HG03280 (cell line): ENCODE measurements around the gene GATA2.

Experiments
- ATAC-seq: cut with Tn5 transposase; IDR thresholded peaks from one replicate; pipeline ENCODE4 v1.9.1; 2021; ENCODE audit warnings: mild to moderate bottlenecking, moderate library complexity; ENCODE audit not compliant: unreplicated experiment

The GATA2 gene

GRCh38 chr3:128502712-128503111 is 9.7 kb upstream of the GATA2 start:
- no peak for ATAC-seq

GRCh38 chr3:128501431-128501830 is 8.4 kb upstream of the GATA2 start:
- ATAC-seq = no peak

DNA sequence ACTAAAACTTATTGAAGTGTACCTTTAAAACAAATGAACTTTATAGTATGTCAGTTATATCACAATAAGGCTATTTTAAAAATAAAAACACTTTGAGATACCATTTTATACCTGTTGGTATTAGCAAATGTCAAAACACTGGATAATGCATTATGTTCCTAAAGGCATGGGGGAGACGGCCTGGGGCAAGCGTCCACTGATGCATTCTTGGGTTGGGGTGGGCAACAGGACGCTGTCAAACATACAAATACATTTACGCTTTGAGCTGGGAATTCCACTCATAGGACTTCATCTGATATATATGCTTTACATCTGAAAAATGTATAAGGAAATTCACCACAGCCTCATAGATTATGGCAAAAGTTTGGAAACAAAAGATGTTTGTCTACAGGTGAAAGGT is 7.6 kb upstream of the GATA2 start:
- no peak for ATAC-seq

- ATAC-seq = no peak
These were observed 6.8 kb upstream of the GATA2 start for GRCh38 chr3:128499724-128500275.

GRCh38 chr3:128498901-128499530 is 6.0 kb upstream of the GATA2 start:
- no peak for ATAC-seq

DNA sequence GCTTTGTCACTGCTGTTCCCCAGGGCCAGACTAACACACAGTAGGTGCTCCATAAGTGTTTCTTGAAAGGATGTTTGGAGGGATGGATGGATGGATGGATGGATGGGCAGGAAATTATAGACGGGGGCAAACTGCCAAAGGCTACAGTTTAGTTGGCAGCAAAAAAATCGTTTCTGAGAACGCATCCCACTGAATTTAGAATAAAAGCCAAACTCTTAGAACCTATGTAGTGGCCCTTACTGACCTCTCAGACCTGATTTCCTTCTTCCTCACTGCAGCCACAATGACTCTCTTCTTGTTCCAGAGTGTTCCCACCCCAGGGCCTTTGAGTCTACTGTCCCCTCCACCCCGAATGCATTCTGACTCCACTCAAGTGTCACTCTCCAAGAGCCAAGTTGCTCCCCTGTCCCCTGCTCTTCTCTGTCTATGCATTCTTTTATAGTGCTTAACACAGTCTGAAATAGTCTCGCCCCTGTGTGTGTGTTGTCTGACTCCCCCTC is 5.2 kb upstream of the GATA2 start:
- no peak for ATAC-seq

GRCh38 chr3:128497305-128498126 is 4.5 kb upstream of the GATA2 start:
- no peak for ATAC-seq

GRCh38 chr3:128496602-128497304 is 3.8 kb upstream of the GATA2 start:
- ATAC-seq = no peak

- no peak for ATAC-seq
These were observed 3.1 kb upstream of the GATA2 start for GRCh38 chr3:128496019-128496601.

DNA sequence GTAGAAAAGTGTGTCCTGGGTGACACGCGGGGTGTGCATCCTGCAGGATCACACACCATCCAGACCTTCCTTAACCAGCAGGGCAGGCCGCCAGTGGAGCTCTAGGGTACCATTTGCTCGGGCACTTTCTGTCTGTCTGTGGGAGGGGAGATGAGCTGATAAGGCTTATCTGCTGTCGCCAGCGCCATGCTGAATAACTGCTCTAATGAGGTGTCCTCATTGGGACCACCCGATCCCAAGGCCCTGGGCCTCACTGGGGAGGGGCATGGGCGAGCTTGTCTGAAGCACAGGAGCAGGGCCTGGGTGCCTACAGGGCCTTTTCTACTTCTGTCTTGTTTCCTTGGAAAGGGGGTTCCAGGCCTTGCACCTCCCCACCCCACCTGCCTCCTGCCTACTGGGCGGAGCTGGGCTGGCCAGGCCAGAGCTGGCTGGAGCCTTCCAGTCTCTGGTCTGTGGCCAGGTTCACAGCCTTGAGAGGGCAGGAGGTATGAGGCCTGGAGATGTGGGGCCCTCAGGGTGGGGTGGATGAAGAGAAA is 2.5 kb upstream of the GATA2 start:
- no peak for ATAC-seq

GRCh38 chr3:128494367-128494650 is 1.3 kb upstream of the GATA2 start:
- no peak for ATAC-seq

GRCh38 chr3:128493570-128494366 is 767 bp upstream of the GATA2 start:
- ATAC-seq = no peak

DNA sequence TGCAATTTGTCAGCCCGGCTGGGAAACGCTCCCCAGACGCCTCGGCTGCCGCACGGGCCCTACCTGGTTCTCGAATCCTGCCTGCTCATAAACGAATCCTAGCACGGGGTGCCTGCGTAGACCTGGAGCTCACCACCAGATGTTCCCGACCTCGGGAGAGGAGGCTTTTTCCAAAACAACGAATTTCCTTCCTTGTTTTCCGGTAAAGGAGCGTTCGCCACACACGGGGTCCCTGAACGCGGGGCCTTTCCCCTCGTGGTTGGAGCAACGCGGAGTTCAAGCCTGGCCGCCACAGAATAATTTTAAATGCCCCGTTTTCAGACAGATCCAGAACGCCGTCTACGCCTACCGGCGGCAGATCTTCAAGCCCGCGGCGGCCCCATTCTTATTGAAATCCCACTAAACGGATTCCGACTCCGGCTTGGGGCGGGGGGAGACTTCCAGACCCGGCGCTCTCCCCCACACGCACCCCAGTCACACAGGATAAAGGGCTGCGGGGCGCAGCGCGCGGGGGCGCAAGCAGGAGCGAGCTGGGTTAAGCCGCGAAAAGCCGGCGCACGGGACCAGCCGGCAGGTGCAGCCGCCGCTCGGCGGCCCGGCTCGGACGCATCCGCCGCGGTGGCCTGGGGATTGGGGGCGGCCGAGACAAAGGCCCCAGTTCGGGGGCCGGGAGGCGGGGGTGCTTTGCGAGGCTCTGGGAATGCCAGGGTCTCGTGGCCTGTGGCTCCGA is 895 bp downstream of the GATA2 start:
- no peak for ATAC-seq

DNA sequence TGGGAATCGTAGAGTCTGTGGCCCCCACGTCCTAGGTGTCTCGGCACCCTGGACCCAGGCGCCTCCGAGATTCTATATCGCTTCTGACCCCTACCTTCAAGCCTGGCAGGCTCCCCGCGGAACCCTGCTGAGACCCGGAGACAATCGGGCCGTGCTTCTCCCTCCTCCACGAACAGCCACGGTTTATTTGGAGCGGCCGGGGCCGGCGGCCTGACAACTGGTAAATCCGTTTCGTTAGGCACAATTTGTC is 1.4 kb downstream of the GATA2 start:
- ATAC-seq = no peak

GRCh38 chr3:128490915-128491690 is 1.9 kb downstream of the GATA2 start:
- no peak for ATAC-seq

- ATAC-seq = no peak
These were observed 2.4 kb downstream of the GATA2 start for GRCh38 chr3:128490650-128490914.

DNA sequence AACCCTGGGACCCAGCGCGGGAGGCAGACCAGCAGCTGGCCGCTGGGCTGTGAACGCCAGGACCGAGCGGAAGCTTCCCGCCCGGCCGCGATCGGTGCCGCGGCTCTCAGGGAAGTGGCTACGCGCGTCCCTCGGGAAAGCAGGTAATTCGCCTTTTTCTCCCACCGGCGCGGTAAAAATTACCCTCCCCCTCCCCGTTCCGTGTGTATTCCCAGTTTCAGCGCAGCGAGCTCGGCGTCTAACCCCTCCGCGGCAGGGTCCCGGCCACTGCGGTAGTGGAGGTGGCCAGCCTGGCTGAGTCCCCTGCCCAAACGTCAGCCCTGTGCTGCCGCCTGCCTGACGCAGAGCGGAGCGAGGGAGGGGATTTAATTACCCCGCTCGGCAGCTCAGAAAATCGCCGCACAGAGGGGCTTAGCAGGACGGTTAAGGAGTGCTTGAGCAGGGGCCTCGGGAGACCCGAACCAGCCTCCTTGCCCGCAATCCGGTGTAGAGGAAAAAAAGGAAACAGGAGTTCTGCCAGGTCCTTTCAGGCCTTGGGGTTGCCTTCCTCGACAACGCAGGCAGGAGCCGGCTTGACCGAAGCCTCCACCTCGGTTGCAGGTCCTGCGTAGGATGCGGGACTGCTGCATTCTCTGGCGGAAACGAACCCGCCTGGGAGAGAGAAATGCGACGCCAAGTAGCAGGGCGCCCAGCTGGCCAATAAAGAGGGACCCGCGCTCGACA is 2.9 kb downstream of the GATA2 start:
- ATAC-seq = no peak

DNA sequence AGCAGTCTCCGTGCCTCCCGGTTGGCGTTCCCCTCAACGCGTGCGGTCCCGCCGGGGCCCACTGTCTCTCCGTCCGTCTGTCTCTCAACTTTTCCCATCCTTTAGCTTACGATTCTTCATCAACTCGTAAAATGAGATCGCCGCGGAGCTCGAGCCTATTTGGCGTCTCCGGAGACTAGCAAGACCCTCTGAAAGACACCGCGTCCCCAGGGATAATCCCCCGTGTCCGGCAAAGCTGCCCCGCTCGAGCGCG is 3.4 kb downstream of the GATA2 start:
- ATAC-seq = no peak
